DND-41 (cell line): ENCODE measurements around the gene ITSN1.

ENCODE experiments used
- CTCF ChIP-seq: IDR thresholded peaks from 2 replicates; pipeline ENCODE4 v1.5.1; 2012; ENCODE audit warnings: borderline replicate concordance, low read length, moderate library complexity, mild to moderate bottlenecking; ENCODE audit not compliant: poor library complexity, severe bottlenecking; ENCODE audit errors: extremely low read depth
- EZH2 ChIP-seq: IDR thresholded peaks from 3 replicates; pipeline ENCODE4 v1.6.1; 2012; ENCODE audit warnings: borderline replicate concordance, low read depth, mild to moderate bottlenecking, moderate library complexity, low read length, inconsistent platforms; ENCODE audit not compliant: severe bottlenecking

DNA sequence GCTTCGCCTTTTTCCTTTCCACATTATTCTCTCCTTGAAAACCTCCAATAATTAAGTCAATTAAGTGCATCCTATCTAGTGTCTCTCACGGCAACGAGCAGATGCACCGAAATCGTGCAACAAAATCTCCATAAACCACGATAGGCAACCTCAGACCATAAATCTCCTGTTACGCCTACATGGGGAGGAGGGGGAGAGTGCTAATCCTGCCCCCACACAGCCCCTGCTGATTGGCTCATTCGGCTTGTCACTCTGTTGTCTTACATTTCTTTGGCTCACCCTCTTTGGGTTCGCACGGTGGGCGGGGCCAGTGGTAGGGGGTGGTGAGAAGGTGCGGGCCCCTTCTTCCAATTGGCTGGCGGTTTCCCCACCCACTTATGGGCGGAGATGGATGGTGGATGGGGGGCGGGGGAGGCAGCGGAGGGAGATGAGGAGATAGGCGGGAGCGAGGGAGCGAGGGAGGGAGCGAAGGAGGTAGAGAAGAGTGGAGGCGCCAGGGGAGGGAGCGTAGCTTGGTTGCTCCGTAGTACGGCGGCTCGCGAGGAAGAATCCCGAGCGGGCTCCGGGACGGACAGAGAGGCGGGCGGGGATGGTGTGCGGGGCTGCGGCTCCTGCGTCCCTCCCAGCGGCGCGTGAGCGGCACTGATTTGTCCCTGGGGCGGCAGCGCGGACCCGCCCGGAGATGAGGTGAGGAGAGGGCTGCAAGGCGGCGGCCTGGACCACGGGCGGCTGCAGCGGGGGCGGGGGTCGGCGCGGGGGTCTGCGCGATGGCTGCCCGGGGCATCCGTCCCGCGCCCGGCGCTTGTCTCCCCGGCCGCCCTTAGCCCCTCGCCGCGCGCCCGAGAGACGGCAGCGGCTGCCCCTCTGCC is at the start of gene ITSN1:
- TF ChIP-seq CTCF (no peak), EZH2 (no peak)
